Stimulated activated CD8-positive, alpha-beta memory T cell treated with anti-CD3 and anti-CD28 coated beads, Interleukin-12 subunit alpha, Interleukin-12 subunit beta, amount 100 ng/mL, for 1 hour (primary cell): ENCODE results near the gene BLMH.

Experiments
- DNase-seq: peaks from one replicate; pipeline ENCODE4 v3.0.0-alpha.2; 2020; ENCODE audit warnings: low read depth

The BLMH gene

DNA sequence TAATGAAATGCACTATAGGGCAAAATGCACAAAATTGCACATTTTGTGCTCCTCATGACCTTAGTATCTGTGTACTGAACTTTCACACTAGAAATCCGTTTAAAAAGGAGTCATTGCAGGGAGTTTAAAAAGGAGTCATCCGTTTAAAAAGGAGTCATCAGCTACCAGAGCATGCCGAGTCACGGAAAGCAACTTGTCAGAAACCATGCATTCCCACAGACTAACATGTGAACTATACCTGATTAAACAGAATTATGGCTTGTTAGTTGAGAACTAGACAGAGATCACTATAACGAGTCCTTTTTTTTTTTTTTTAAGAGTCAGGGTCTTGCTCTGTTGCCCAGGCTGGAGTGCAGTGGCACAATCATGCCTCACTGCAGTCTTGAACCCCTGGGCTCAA, 92.1 kb downstream of the BLMH start:
- DNase-seq = no peak
